ENCODE measurements around the gene VIPR1. TPM values are rescaled to one million over a fixed set of nuclear protein-coding genes. Genes with fewer than 3 reads are reported as not detected.

Gene VIPR1
- total RNA-seq = under 0.01 and 0.17 TPM in 2 replicates

DNA sequence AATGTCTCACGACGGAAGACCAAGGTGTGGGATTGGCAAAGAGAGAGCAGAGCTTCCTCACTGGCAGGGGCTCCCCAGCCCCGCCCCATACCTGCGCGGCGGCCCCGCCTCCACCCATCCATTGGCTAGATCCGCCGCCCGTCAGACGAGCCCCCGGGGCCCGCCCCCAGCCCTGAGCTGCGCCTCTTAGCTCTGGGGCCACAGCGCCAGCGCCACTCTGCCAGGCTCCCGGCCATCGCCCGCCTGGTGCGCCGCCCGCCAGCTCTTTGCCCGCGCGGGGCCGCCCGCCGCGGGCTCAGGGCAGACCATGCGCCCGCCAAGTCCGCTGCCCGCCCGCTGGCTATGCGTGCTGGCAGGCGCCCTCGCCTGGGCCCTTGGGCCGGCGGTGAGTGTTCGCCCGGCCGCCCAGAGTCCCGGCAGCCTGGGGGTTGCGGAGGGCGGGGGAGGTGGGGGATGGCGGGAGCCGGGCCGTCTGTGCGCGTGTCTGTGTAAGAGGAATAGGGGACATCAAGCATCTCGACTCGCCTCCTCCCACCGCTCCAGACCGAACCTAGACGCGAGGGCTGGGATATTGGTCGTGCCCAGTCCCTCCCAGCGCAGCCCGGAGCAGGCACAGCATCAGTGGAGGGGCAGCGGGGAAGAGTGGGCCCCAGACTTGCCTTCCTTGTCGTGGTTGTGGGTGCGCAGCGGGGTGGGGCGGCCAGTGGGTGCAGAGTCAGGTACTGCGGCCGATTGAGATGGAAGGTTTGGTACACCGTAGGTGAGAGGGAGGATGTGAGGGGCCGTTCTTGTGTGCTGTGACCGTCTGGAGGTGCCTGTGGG lies at the start of gene VIPR1:
VIPR1 (plus strand) TSS at position 215 of the 822 bp plus-strand sequence; CDS start at position 308, 93 bp downstream.

GRCh38 chr3:42581709-42582473 lies 79.4 kb downstream of the VIPR1 start, which contains the start of gene SEC22C:
Gene SEC22C (minus strand): TSS chr3:42581967. CDS start chr3:42569046, 12,921 bp downstream.

Other genes starting within 250 kb of the VIPR1 start
- 2.7 and 2.9 TPM in 2 replicates for gene CCK, start 236.5 kb upstream of the VIPR1 start, total RNA-seq
- not detected in 2 replicates for gene LYZL4, start 92.0 kb upstream of the VIPR1 start, total RNA-seq
- gene SEC22C, start 79.3 kb downstream of the VIPR1 start, total RNA-seq = 62.1 and 76.2 TPM in 2 replicates
- gene SS18L2, start 88.2 kb downstream of the VIPR1 start, total RNA-seq = 23.3 and 29.4 TPM in 2 replicates
- gene NKTR, start 98.0 kb downstream of the VIPR1 start, total RNA-seq = 11.7 and 12.3 TPM in 2 replicates
- 12.1 and 12.8 TPM in 2 replicates for gene ZBTB47, start 151.1 kb downstream of the VIPR1 start, total RNA-seq
- gene KLHL40, start 182.9 kb downstream of the VIPR1 start, total RNA-seq = not detected in 2 replicates
- gene HHATL, start 200.2 kb downstream of the VIPR1 start, total RNA-seq = not detected in 2 replicates

Measured in bronchus fibroblast of lung (primary cell).